Fibroblast of the conjunctiva (primary cell): ENCODE results near the gene HENMT1.
A peak's percentile ranks its signal among the peaks of the same experiment; 100 is the strongest.
"Not testable (repeated sequence)": the region's sequence is repeated elsewhere in the genome, so short reads cannot be mapped to it uniquely, and the experiment has no call there.

Experiments
- DNase-seq: peaks from one replicate; pipeline ENCODE4 v3.0.0-alpha.2; 2010; ENCODE audit warnings: low read depth

HENMT1 gene

DNA sequence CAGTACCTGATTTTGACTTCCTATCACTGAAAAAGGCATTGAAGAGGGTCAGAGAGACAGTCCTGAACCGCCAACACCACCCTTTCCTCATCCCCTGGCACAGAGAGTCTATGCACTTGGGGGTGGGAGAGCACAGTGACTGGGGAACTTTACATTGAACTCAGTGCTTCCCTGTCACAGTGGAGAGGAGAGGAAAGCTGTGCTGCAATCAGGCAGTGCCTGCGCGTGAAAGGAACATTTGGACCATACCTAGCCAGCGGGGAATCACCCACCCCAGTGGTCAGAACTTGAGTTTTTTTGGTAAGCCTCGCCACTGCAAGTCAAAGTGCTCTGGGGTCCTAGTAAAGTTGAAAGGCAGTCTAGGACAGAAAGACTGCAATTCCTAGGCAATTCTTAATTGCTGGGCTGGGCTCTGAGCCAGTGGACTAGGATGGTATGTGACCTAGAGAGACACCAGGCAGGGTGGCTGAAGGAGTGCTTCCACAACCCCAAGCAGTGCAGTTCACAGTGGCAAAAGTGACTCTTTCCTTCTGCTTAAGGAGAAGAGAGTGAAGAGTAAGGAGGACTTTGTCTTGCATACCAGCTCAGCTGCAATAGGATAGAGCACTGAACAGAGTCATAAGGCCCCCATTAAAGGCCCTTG is 9.4 kb upstream of the HENMT1 start:
- no peak for DNase-seq

GRCh38 chr1:108669679-108670078 is 8.8 kb upstream of the HENMT1 start:
- DNase-seq: no peak

DNA sequence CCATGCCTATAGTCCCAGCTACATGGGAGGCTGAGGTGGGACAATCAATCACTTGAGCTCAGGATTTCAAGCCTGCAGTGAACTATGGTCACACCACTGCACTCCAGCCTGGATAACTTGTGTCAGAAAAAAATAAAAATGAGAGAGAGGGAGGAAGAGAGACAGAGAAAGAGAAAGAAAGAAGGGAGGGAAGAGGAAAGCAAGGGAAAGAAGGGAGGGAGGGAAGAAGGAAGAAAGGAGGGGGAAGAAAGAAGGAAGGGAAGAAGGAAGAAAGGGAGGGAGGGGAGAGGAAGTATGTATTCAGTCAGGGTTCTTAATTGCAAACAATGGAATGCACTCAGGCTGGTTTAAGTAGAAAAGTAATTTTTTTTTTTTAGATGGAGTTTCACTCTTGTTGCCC is 7.9 kb upstream of the HENMT1 start:
- DNase-seq: no peak

- DNase-seq: not testable (repeated sequence)
Observed at GRCh38 chr1:108667422-108667821, 6.5 kb upstream of the HENMT1 start.

- DNase-seq: no peak
Observed at GRCh38 chr1:108665771-108666170, 4.9 kb upstream of the HENMT1 start.

DNA sequence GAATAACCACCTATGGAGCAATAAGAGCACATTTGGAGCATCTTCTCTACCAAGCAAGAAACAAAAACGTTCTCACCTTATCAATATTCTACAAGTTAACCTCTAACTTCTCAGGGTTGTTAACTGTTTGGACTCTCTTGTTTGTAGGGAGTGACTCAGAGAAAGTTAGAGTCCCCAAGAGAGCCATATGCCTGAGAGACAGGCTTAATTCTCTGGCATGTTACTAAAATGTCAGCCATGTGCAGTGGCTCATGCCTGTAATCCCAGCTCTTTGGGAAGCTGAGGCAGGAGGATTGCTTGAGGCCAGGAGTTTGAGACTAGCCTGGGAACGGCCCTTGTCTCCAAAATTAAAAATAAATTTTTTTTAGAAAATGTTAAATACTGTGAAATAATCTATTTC is 4.2 kb upstream of the HENMT1 start:
- no peak for DNase-seq

- no peak for DNase-seq
Observed at GRCh38 chr1:108664481-108664880, 3.6 kb upstream of the HENMT1 start.

- DNase-seq: no peak
Observed at GRCh38 chr1:108663074-108663473, 2.2 kb upstream of the HENMT1 start.

GRCh38 chr1:108657356-108658080 is 3.4 kb downstream of the HENMT1 start:
- no peak for DNase-seq

DNA sequence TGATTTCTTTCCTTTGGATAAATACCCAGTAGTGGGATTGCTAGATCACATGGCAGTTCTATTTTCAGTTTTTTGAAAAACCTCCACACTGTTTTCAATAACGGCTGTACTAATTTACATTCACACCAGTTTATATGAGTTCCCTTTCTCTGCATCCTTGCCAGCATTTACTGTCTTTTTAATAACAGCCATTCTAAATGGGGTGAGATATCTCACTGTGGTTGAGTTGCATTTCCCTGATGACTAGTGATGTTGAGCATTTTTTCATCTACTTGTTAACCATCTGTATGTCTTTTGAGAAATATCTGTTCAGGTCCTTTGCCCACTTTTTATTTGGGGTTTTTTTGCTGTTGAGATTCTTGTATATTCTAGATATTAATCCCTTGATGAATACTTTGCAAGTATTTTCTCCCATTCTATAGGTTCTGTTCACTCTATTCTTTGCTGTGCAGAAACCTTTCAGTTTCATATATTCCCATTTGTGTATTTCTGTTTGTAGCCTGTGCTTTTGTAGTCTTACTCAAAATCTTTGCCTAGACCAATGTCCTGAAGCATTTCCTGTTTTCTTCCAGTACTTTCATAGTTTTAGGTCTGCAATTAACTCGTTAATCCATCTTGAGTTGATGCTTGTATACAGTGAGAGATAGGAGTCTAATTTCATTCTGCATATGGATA is 7.3 kb downstream of the HENMT1 start:
- DNase-seq: no peak

DNA sequence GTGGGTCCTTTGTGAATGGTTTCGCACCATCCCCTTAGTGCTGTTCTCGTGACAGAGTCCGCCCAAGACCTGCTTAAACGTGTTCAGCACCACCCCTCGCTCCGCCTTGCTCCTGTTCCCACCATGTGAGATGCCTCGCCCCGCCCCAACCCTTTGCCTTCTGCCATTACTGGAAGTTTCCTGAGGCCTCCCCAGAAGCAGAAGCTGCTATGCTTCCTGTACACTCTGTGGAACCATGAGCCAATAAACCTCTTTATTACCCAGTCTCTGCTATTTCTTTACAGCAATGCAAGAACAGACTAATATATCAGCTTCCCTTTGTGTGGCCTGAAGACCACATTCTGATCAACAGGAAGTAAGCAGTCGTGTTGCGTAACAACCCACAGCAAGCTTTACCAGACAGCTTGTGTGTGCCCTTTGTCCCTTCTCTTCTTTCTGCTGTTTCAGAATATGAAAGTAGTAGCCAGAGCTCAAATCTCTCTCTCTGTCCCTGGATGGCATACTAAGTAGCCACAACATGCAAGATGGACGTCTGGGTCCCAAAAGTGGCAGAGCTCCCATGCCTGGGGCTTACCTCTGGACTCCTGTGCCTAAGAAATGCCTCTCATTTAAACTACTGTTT is 14.1 kb downstream of the HENMT1 start:
- DNase-seq: peak; percentile 53

- no peak for DNase-seq
Observed at GRCh38 chr1:108646265-108646647, 14.6 kb downstream of the HENMT1 start.

GRCh38 chr1:108645564-108646184 is 15.2 kb downstream of the HENMT1 start:
- DNase-seq: no peak

- no peak for DNase-seq
Observed at GRCh38 chr1:108644984-108645383, 15.9 kb downstream of the HENMT1 start.

DNA sequence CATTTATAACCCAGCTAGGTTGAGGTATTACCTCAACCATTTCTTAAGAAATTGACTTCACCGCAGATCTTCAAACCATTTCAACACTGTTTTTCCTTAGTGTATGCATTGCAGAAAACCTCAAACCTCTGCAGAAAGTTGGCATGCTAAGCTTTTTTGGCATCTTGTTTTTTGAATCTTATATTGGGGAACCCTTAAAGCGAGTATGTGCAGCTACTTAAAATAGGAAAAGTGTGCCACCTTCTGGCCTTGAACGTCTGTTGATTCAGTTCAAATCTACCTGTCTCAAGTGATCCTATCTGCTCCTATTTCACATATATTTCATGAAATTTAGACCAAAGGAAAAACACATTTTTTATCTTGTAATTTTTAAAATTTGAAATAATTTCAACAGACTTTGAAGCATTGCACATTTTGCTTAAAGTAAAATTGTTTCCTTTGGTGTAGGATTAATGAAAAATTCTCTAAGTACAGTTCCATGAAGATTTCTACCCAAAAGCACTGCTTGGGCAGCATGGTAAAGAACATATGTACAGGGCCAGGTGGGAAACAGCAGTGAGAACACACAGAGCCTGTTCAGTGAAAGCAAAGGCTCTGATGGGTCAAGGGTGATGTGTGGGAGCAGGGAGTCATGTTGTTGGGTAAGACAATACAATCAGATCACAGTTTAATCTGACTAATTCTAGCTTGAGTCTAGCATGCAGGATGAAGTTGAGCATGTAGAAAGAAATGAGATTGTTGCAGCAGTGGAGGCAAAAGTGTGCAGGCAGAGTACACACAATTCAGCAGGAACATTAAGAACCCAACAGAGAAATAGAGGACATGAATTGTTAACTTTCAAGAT is 17.2 kb downstream of the HENMT1 start:
- DNase-seq: peak; percentile 76

GRCh38 chr1:108640863-108641262 is 20.0 kb downstream of the HENMT1 start:
- not testable (repeated sequence) for DNase-seq

DNA sequence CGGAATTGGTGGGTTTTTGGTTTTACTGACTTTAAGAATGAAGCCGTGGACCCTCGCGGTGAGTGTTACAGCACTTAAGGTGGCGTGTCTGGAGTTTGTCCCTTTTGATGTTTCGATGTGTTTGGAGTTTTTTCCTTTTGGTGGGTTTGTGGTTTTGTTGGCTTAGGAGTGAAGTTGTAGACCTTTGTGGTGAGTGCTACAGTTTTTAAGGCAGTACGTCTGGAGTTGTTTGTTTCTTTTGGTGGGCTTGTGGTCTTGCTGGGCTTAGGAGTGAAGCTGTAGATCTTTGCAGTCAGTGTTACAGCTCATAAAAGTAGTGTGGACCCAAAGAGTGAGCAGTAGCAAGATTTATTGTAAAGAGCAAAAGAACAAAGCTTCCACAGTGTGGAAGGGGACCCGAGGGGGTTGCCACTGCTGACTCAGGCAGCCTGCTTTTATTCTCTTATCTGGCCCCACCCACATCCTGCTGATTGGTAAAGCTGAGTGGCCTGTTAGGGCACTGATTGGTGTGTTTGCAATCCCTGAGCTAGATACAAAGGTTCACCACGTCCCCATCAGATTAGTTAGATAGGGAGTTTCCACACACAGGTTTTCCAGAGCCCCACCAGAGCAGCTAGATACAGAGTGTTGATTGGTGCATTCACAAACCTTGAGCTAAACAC is 20.9 kb downstream of the HENMT1 start:
- DNase-seq: no peak

DNA sequence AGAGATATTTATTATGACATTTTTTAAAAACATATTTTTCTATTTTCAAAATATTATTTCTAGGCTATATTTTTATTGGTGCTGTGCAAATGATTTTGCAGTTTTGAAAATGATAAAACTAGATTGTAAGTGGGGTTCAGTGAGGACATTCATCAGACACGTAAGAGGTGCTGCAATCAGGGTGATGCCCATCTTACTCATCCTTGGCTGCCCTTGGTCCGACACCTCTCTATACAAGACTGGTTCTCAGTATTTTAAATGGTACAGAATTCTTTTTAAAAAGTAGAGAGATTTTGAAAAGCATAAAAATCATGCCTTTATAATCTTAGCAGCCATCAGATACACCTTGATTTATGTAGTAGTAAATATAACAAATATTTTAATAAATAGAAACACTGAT is 24.0 kb downstream of the HENMT1 start:
- DNase-seq: no peak

GRCh38 chr1:108634521-108634920 is 26.4 kb downstream of the HENMT1 start:
- DNase-seq: no peak

DNA sequence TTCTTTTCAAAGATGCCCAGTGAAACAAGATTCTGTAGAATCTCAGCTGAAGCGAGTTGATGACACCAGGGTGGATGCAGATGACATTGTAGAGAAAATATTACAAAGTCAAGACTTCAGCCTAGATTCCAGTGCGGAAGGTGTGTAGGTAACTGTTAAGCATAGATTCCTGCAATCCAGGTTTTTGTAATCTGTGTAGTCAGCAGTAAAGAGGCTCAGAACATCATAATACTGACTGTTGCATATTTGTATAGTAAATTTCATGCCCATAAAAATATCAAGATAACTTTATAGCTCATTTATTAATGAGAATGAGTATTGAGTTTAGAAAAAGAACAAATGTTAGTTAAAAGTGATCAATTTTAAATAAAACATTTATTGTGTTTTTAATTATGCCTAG is 32.2 kb downstream of the HENMT1 start:
- DNase-seq: no peak

DNA sequence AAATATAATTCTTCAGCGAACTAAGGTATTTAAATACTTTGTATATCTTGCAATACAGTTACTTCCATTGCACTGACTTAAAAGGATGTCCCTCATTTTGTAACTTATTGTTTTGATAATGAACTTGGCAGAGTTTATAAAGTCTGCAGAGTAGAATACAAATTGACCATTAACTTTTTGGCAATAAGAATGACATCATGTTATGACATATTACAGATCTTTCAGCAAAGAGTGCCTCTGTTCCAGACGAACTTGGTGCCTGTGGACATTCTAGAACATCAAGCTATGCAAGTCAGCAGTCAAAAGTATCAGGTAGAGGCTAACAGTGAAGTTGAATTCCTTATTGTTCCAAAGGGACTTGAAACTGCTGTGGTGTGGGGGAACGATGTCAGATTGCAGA is 32.9 kb downstream of the HENMT1 start:
- no peak for DNase-seq
